Measurements from ENCODE around the gene SRD5A1. TPM values are rescaled to one million over a fixed set of nuclear protein-coding genes. Genes with fewer than 3 reads are reported as not detected.

The SRD5A1 gene
- total RNA-seq, 1 donor from 2014 or later, result 16.2 TPM

- TF ChIP-seq EZH2phosphoT487 (IDR thresholded peaks at IDR 0.05), result no peak
- no peak for TF ChIP-seq EZH2 (IDR thresholded peaks at IDR 0.05)
- TF ChIP-seq CTCF (IDR thresholded peaks at IDR 0.05), result no peak
- peaks cover 5% of the 10 kb centered on the region for H3K79me2 ChIP-seq (ENCODE audit: low read depth)
- Mint-ChIP-seq H3K27ac (no peak overlapping the region), H3K4me1 (no peaks in the 10 kb centered on the region), H3K4me3 (no peak overlapping the region), H3K9me3 (no peaks in the 10 kb centered on the region), H3K36me3 (peaks cover 30% of the 10 kb centered on the region), H3K27me3 (ENCODE audit: insufficient read depth, low read depth) (peaks cover 2% of the 10 kb centered on the region)
- no peaks in the 10 kb centered on the region for H3K9me3 ChIP-seq (ENCODE audit: low read depth)
- no peaks in the 10 kb centered on the region for H3K27me3 ChIP-seq
- H3K4me3 ChIP-seq, result no peak overlapping the region
- no peak overlapping the region for H3K27ac ChIP-seq
- H2AFZ ChIP-seq (replicated peaks), result no peak overlapping the region
- no peaks in the 10 kb centered on the region for H4K20me1 ChIP-seq (ENCODE audit: low read depth)
- H3K4me2 ChIP-seq, result no peak overlapping the region
- H3K36me3 ChIP-seq, result no peaks in the 10 kb centered on the region
- no peaks in the 10 kb centered on the region for H3K4me1 ChIP-seq
- DNase-seq (ENCODE audit: low spot score), result no peak
- no peak overlapping the region for H3K9ac ChIP-seq
- no peaks in the 10 kb centered on the region for H3F3A ChIP-seq (ENCODE audit: low read depth)
Observed at GRCh38 chr5:6655432-6655831, 22.2 kb downstream of the SRD5A1 start.

DNA sequence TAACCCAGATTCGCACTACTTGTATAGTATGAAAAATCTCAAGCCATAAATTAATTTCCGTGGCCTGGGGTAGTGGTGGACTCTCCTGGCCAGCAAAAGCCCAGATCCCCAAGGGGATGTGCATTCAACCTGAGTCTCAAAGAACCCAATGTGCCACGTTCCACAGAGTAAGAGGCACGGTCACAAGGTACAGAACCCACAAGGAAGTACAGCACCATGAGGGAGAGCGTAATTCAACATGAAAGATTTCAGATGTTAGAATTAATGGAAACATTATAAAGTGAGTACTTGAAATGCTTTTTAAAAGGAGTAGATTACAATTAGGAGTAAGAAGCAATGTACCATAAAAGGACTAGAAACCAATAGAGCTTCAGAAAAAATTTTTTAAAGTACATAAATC, 23.4 kb downstream of the SRD5A1 start:
- Mint-ChIP-seq H3K4me3 (no peak overlapping the region), H3K9me3 (no peaks in the 10 kb centered on the region), H3K36me3 (peaks cover 30% of the 10 kb centered on the region), H3K27ac (no peak overlapping the region), H3K4me1 (no peaks in the 10 kb centered on the region), H3K27me3 (ENCODE audit: insufficient read depth, low read depth) (peaks cover 2% of the 10 kb centered on the region)
- no peak overlapping the region for H3K27ac ChIP-seq
- no peaks in the 10 kb centered on the region for H3K36me3 ChIP-seq
- TF ChIP-seq EZH2 (IDR thresholded peaks at IDR 0.05) (no peak), EZH2phosphoT487 (IDR thresholded peaks at IDR 0.05) (no peak), CTCF (IDR thresholded peaks at IDR 0.05) (no peak)
- no peak for DNase-seq (ENCODE audit: low spot score)
- H3K9ac ChIP-seq, result no peak overlapping the region
- H3K4me2 ChIP-seq, result no peak overlapping the region
- no peak overlapping the region for H2AFZ ChIP-seq (replicated peaks)
- no peaks in the 10 kb centered on the region for H4K20me1 ChIP-seq (ENCODE audit: low read depth)
- no peaks in the 10 kb centered on the region for H3K27me3 ChIP-seq
- H3K9me3 ChIP-seq (ENCODE audit: low read depth), result no peaks in the 10 kb centered on the region
- no peaks in the 10 kb centered on the region for H3F3A ChIP-seq (ENCODE audit: low read depth)
- H3K4me3 ChIP-seq, result no peak overlapping the region
- H3K4me1 ChIP-seq, result no peaks in the 10 kb centered on the region
- H3K79me2 ChIP-seq (ENCODE audit: low read depth), result no peaks in the 10 kb centered on the region

DNA sequence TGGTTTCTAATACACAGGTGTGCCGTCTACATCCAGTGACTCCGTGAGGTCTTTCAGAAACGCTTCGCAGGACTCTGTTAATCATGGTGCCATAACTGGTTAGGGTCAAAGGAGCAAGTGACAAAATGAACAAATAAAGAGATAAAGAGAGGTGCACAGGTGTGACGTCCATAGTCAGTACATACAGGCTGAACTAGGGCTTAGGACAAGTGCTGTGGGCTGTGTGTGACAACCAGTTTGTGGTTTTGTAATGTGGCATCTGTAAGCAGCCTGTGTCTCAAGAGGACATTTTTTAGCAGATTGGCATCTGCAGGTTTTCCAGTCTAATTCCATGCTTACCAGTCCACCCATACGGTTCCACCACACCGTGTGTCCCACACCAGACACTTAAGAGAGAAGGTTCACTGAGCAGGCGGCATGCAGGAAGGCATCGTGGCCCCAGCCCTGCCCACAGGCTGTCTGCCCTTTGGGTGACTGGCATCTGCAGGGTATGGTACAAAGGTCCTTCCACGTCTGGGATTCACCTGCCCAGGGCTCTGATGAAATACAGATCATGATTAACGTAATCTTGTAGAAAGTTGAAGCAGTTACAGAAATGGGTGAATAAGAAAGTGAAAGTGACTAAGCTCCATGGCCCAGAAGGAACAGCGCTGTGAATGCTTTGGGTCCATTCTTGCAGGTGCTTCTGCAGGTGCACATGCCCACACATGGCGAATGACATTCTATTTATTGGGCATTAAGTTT, 26.9 kb downstream of the SRD5A1 start:
- DNase-seq (ENCODE audit: low spot score), result no peak
- no peak for TF ChIP-seq EZH2phosphoT487 (IDR thresholded peaks at IDR 0.05)
- no peak for TF ChIP-seq EZH2 (IDR thresholded peaks at IDR 0.05)
- no peak for TF ChIP-seq CTCF (IDR thresholded peaks at IDR 0.05)
- no peaks in the 10 kb centered on the region for H3K27me3 ChIP-seq
- Mint-ChIP-seq H3K36me3 (peaks cover 27% of the 10 kb centered on the region), H3K27me3 (ENCODE audit: insufficient read depth, low read depth) (peaks cover 2% of the 10 kb centered on the region), H3K9me3 (no peaks in the 10 kb centered on the region), H3K4me1 (no peaks in the 10 kb centered on the region), H3K4me3 (no peak overlapping the region), H3K27ac (no peak overlapping the region)
- H2AFZ ChIP-seq (replicated peaks), result no peak overlapping the region
- no peaks in the 10 kb centered on the region for H3K9me3 ChIP-seq (ENCODE audit: low read depth)
- no peaks in the 10 kb centered on the region for H3K4me1 ChIP-seq
- no peaks in the 10 kb centered on the region for H3K36me3 ChIP-seq
- no peak overlapping the region for H3K4me3 ChIP-seq
- no peaks in the 10 kb centered on the region for H3K79me2 ChIP-seq (ENCODE audit: low read depth)
- no peak overlapping the region for H3K9ac ChIP-seq
- no peak overlapping the region for H3K4me2 ChIP-seq
- H4K20me1 ChIP-seq (ENCODE audit: low read depth), result no peaks in the 10 kb centered on the region
- H3F3A ChIP-seq (ENCODE audit: low read depth), result no peaks in the 10 kb centered on the region
- no peak overlapping the region for H3K27ac ChIP-seq

Data from neural progenitor cell (in vitro differentiated cells).